Effector memory CD4-positive, alpha-beta T cell (primary cell): Measurements from ENCODE around the gene STXBP5.
"Not testable (repeated sequence)": the region's sequence is repeated elsewhere in the genome, so short reads cannot be mapped to it uniquely, and the experiment has no call there.

Experiments used
- DNase-seq, 3 donors: peaks; one replicate each; pipeline ENCODE4 v3.0.0-alpha.2; 2020
- H3K27ac ChIP-seq: 2 replicates; pipeline ENCODE4 v1.7.0; 2013; ENCODE audit warnings: mild to moderate bottlenecking, low read length, moderate library complexity; ENCODE audit not compliant: insufficient read depth, poor library complexity, severe bottlenecking
- H3K27me3 ChIP-seq: replicated peaks from 2 replicates; pipeline ENCODE4 v1.7.0; 2013; ENCODE audit warnings: mild to moderate bottlenecking, low read length; ENCODE audit not compliant: insufficient read depth, control insufficient read depth, poor library complexity, severe bottlenecking
- H3K36me3 ChIP-seq: 2 replicates; pipeline ENCODE4 v1.7.0; 2013; ENCODE audit warnings: mild to moderate bottlenecking, low read length, moderate library complexity; ENCODE audit not compliant: control insufficient read depth, insufficient read depth
- H3K4me1 ChIP-seq: 2 replicates; pipeline ENCODE4 v1.7.0; 2013; ENCODE audit warnings: low read length, mild to moderate bottlenecking; ENCODE audit not compliant: control insufficient read depth, insufficient read depth, poor library complexity, severe bottlenecking
- H3K4me3 ChIP-seq: 2 replicates; pipeline ENCODE4 v1.7.0; 2013; ENCODE audit warnings: low read length, low read depth, mild to moderate bottlenecking; ENCODE audit not compliant: insufficient read depth, poor library complexity, severe bottlenecking
- H3K9me3 ChIP-seq: 2 replicates; pipeline ENCODE4 v1.7.0; 2013; ENCODE audit warnings: mild to moderate bottlenecking, low read length, moderate library complexity; ENCODE audit not compliant: control insufficient read depth

STXBP5 gene

DNA sequence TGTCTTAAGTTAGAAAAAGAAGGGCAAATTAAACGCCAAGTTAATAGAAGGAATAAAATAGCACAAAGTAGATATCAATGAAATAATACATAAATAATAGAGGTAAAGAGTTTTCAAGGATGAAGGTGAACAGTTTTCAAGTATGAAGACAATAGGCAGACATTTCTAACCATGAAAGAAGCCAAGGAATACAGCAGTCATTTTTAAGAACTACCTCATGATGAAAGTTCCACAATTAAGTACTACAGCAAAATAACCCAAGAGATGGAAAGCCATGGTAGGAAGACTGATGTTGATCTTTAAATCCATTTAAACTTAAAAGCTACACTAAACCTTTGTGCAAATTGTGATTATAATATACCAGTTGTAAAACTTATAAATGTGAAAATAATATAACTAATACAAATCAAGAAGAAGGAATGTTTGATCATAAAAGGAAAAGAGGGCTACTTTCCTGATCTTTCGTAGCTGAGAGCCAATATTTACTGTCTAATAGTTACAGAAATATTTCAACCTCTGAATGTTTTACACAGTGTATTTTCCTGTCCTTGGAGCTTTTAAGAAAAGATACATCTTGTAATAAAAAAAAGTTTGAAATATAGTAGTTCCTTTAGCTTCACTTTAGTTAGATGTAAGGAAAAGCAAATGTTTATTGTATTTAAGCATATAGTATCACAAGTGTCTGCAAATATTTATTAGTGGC lies 143.1 kb downstream of the STXBP5 start:
- DNase-seq = no peak
- Histone ChIP-seq H3K9me3 (no peaks in the 10 kb centered on the region), H3K4me1 (no peaks in the 10 kb centered on the region), H3K36me3 (no peaks in the 10 kb centered on the region), H3K4me3 (no peak overlapping the region), H3K27me3 (no peaks in the 10 kb centered on the region), H3K27ac (no peak overlapping the region)

DNA sequence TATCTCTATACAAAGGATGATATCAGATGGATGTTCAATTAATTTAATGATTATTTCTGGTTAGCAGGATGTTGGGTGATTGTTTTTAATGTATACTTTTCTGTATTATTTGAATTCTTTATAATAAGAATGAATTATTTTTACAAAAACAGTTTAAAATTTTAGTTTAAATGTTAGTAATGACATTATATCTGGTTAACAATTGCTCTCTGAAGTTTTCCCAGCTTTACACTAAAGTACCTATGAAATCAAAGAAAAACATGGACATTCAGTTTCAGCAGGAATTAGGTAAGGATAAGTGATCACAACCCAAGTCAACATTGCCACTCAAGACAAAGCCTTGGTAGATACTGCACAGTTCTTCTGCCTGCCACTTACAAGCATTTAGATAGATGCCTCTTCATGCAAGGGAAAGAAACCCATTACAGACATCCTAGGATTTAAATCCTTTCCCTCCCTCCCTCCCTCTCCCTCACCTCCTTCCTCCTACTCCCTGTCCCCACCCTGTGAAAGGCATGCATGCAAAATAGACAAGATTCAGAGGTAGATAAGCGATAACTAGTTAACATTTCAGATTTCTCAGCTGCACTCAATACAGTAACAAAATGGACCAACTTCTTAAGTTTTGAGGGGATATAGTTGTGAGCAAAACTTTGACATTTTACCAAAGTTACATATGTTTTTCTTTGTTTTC lies 143.8 kb downstream of the STXBP5 start:
- no peak for DNase-seq
- H3K36me3 ChIP-seq = no peaks in the 10 kb centered on the region
- no peaks in the 10 kb centered on the region for H3K9me3 ChIP-seq
- H3K4me3 ChIP-seq = no peak overlapping the region
- no peaks in the 10 kb centered on the region for H3K4me1 ChIP-seq
- no peak overlapping the region for H3K27ac ChIP-seq
- H3K27me3 ChIP-seq = no peaks in the 10 kb centered on the region

DNA sequence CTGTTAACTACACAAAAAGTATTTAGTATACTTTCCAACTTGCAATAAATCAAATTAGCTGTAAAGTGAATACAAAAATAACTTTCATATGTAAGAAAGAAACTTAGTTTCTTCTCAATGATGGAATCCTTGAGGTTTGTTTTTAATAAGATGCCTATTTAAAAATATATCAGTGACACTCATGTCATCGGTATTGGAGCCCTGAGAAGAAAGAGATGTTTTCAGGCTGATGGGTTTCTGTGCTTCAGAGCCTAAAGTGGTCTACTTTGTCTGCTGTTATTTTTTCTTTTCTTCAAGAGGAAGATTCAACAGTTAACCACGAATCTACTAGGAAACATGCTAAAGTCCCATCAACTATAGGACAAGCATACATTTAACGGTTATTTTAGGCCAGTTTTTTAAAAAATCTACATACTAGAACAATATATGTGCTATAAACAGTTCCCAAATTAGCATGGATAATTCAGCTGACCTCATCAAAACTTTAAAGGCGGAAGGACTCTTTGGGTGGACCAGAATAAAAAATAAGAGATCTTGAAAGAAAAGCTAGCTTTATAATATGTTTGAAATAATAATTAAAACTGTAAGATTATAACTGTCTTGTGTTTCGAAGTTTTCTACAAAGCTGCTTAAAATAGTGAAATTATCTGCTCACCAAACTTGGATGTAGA lies 157.2 kb downstream of the STXBP5 start:
- H3K4me3 ChIP-seq = no peak overlapping the region

DNA sequence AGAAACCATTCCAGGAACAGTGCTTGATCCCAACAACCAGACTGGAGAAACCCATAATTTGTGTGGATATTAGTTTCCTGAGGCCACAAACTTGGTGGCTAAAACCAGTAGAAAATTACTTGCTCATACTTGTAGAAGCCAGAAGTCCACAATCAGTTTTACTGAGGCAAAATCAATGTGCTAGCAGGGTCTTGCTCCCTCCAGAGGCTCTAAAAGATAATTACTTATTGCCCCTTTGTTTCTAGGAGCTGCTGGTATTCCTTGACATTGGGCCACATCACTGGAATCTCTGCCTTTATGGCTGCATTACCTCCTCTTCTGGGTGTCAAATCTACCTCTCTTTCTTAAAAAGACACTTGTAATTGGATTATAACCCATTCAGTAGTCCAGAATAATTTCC lies 162.1 kb downstream of the STXBP5 start:
- peaks cover 25% of the 10 kb centered on the region for H3K36me3 ChIP-seq
- no peak for DNase-seq

More for the DNA sequence above, 157.2 kb downstream of the STXBP5 start:
- Histone ChIP-seq H3K9me3 (no peaks in the 10 kb centered on the region), H3K27ac (no peak overlapping the region), H3K4me1 (no peaks in the 10 kb centered on the region), H3K36me3 (peaks cover 35% of the 10 kb centered on the region), H3K27me3 (no peaks in the 10 kb centered on the region)
- DNase-seq = no peak

GRCh38 chr6:147371325-147371724 lies 167.1 kb downstream of the STXBP5 start:
- DNase-seq = no peak
- Histone ChIP-seq H3K27ac (no peak overlapping the region), H3K9me3 (no peaks in the 10 kb centered on the region)

More for the DNA sequence above, 162.1 kb downstream of the STXBP5 start:
- Histone ChIP-seq H3K4me1 (no peaks in the 10 kb centered on the region), H3K27ac (no peak overlapping the region), H3K4me3 (no peak overlapping the region), H3K27me3 (no peaks in the 10 kb centered on the region), H3K9me3 (no peaks in the 10 kb centered on the region)

GRCh38 chr6:147372806-147373205 lies 168.6 kb downstream of the STXBP5 start:
- no peaks in the 10 kb centered on the region for H3K27me3 ChIP-seq
- DNase-seq = no peak
- no peaks in the 10 kb centered on the region for H3K4me1 ChIP-seq
- H3K9me3 ChIP-seq = no peaks in the 10 kb centered on the region
- peaks cover 8% of the 10 kb centered on the region for H3K36me3 ChIP-seq
- H3K4me3 ChIP-seq = no peak overlapping the region
- no peak overlapping the region for H3K27ac ChIP-seq

More at GRCh38 chr6:147371325-147371724, 167.1 kb downstream of the STXBP5 start:
- H3K36me3 ChIP-seq = peaks cover 8% of the 10 kb centered on the region
- no peaks in the 10 kb centered on the region for H3K4me1 ChIP-seq
- no peaks in the 10 kb centered on the region for H3K27me3 ChIP-seq
- no peak overlapping the region for H3K4me3 ChIP-seq

- Histone ChIP-seq H3K27ac (no peak overlapping the region), H3K4me1 (no peaks in the 10 kb centered on the region), H3K4me3 (no peak overlapping the region), H3K27me3 (no peaks in the 10 kb centered on the region), H3K9me3 (no peaks in the 10 kb centered on the region), H3K36me3 (peaks cover 18% of the 10 kb centered on the region)
- no peak for DNase-seq
These were observed 174.6 kb downstream of the STXBP5 start for GRCh38 chr6:147378819-147379218.

DNA sequence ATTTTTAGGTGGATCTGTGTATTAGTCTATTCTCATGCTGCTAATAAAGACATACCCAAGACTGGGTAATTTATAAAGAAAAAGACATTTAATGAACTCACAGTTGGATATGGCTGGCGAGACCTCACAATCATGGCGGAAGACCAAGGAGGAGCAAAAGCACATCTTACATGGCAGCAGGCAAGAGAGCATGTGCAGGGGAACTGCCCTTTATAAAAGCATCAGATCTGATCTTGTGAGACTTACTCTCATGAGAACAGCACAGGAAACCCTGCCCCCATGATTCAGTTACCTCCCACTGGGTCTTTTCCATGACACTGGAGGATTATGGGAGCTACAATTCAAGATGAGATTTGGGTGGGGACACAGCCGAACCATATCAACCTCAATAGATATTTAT lies 176.6 kb downstream of the STXBP5 start:
- not testable (repeated sequence) for H3K27me3 ChIP-seq, DNase-seq, H3K4me1 ChIP-seq, H3K27ac ChIP-seq, H3K9me3 ChIP-seq, H3K4me3 ChIP-seq
- peaks cover 18% of the 10 kb centered on the region for H3K36me3 ChIP-seq

GRCh38 chr6:147381712-147382111 lies 177.5 kb downstream of the STXBP5 start:
- Histone ChIP-seq H3K9me3 (no peaks in the 10 kb centered on the region), H3K4me3 (no peak overlapping the region), H3K27ac (no peak overlapping the region), H3K27me3 (no peaks in the 10 kb centered on the region), H3K4me1 (no peaks in the 10 kb centered on the region), H3K36me3 (peaks cover 18% of the 10 kb centered on the region)
- no peak for DNase-seq
